Measurements from ENCODE around the gene ZNF175. TPM values are rescaled to one million over a fixed set of nuclear protein-coding genes. Genes with fewer than 3 reads are reported as not detected.

Gene ZNF175
- total and polyA plus RNA-seq, 9 of the 15 experiments (the other 6 are each of a cell fraction or from before 2014, with no cell fraction given): 3.7 to 37.9 (median 14.0) TPM

DNA sequence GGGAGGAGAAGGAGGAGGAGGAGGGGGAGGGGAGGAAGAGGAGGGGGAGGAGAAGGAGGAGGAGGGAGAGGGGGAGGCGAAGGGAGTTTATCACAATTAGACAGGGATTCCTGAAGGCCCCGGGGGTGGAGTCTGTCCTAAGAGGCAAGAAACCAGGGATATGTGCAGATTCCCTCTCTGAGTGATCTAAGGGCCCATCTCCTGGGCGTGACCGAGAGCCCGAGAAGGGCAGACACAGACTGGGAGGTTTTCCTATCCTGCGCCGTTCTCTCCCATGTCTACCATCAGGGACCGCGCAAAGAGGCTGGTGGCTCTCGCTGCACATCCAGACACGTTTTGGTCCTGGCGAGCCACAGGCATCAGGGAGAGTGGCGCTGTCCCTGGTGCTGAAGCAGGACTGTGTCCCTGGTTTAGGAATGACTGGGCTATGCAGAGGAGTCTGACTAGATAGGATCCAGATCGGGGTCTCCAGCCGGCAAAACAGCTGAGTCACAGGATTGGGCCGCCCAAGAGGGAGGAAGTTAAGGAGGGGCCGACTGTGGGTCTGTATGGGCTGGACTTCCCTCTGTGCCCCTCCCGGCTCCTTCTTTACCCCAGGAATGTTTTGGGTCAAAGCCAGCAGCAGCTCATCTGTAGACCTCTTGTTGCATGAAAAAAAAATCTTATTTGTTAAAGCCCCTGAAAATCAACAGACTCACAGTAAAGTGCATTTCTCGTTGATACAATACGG is 17.9 kb upstream of the ZNF175 start (continued):
- TF ChIP-seq ZNF444 (CRISPR knock-in tag; IDR thresholded peaks at IDR 0.05) (no peak), XRCC3 (IDR thresholded peaks at IDR 0.05) (no peak), RBM15 (IDR thresholded peaks at IDR 0.05; ENCODE audit: insufficient read depth, low read length) (no peak), PRPF4 (IDR thresholded peaks at IDR 0.05; ENCODE audit: insufficient read depth, low read depth, low read length, poor library complexity, severe bottlenecking) (no peak), ETV1 (tag; conservative IDR thresholded peaks at IDR 0.05; ENCODE audit: low read depth) (0 out of 2 replicates have a peak, but pooled peaks have one; percentile 32), ZC3H11A (IDR thresholded peaks at IDR 0.05; ENCODE audit: low read depth, low read length) (peak; percentile 86; the same call in 1 of the 2 replicates), BHLHE40 (IDR thresholded peaks at IDR 0.05; ENCODE audit: low read length) (peak; percentile 86), CHD4 (IDR thresholded peaks at IDR 0.05; ENCODE audit: insufficient read depth, insufficient replicate concordance, low read depth, low read length, poor library complexity, severe bottlenecking) (no peak), EGR1 (conservative IDR thresholded peaks at IDR 0.05) (peak; percentile 80), FOXJ2 (tag; IDR thresholded peaks at IDR 0.05) (no peak; the same call in 1 of the 2 replicates), HOXB6 (CRISPR knock-in tag; IDR thresholded peaks at IDR 0.05; ENCODE audit: borderline replicate concordance) (no peak), ZNF143 (CRISPR knock-in tag; IDR thresholded peaks at IDR 0.05) (peak; percentile 25; the same call in 1 of the 2 replicates), ZBTB7A (IDR thresholded peaks at IDR 0.05; ENCODE audit: borderline replicate concordance, control insufficient read depth, low read depth, low read length) (peak; percentile 43; the same call in 1 of the 2 replicates), CEBPB (tag; IDR thresholded peaks at IDR 0.05) (no peak), PHF21A (IDR thresholded peaks at IDR 0.05; ENCODE audit: borderline replicate concordance, low read depth) (no peak), CCAR2 (IDR thresholded peaks at IDR 0.05; ENCODE audit: low read depth, low read length) (no peak)
- TF ChIP-seq, protein P1, sequence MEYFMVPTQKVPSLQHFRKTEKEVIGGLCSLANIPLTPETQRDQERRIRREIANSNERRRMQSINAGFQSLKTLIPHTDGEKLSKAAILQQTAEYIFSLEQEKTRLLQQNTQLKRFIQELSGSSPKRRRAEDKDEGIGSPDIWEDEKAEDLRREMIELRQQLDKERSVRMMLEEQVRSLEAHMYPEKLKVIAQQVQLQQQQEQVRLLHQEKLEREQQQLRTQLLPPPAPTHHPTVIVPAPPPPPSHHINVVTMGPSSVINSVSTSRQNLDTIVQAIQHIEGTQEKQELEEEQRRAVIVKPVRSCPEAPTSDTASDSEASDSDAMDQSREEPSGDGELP (CRISPR knock-in tag; IDR thresholded peaks at IDR 0.05; ENCODE audit: borderline replicate concordance): peak; percentile 95
- TF ChIP-seq, protein P2, sequence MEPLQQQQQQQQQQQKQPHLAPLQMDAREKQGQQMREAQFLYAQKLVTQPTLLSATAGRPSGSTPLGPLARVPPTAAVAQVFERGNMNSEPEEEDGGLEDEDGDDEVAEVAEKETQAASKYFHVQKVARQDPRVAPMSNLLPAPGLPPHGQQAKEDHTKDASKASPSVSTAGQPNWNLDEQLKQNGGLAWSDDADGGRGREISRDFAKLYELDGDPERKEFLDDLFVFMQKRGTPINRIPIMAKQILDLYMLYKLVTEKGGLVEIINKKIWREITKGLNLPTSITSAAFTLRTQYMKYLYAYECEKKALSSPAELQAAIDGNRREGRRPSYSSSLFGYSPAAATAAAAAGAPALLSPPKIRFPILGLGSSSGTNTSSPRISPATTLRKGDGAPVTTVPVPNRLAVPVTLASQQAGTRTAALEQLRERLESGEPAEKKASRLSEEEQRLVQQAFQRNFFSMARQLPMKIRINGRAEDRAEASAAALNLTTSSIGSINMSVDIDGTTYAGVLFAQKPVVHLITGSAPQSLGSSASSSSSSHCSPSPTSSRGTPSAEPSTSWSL (CRISPR knock-in tag; IDR thresholded peaks at IDR 0.05; ENCODE audit: borderline replicate concordance): no peak
- TF ChIP-seq, protein P3, sequence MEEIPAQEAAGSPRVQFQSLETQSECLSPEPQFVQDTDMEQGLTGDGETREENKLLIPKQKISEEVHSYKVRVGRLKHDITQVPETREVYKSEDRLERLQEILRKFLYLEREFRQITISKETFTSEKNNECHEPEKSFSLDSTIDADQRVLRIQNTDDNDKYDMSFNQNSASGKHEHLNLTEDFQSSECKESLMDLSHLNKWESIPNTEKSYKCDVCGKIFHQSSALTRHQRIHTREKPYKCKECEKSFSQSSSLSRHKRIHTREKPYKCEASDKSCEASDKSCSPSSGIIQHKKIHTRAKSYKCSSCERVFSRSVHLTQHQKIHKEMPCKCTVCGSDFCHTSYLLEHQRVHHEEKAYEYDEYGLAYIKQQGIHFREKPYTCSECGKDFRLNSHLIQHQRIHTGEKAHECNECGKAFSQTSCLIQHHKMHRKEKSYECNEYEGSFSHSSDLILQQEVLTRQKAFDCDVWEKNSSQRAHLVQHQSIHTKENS (CRISPR knock-in tag; IDR thresholded peaks at IDR 0.05): no peak
- TF ChIP-seq, protein P4, sequence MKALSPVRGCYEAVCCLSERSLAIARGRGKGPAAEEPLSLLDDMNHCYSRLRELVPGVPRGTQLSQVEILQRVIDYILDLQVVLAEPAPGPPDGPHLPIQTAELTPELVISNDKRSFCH (CRISPR knock-in tag; IDR thresholded peaks at IDR 0.05): no peak
- TF ChIP-seq, protein P4 (tag; IDR thresholded peaks at IDR 0.05): peak; percentile 63
- TF ChIP-seq, protein P5, sequence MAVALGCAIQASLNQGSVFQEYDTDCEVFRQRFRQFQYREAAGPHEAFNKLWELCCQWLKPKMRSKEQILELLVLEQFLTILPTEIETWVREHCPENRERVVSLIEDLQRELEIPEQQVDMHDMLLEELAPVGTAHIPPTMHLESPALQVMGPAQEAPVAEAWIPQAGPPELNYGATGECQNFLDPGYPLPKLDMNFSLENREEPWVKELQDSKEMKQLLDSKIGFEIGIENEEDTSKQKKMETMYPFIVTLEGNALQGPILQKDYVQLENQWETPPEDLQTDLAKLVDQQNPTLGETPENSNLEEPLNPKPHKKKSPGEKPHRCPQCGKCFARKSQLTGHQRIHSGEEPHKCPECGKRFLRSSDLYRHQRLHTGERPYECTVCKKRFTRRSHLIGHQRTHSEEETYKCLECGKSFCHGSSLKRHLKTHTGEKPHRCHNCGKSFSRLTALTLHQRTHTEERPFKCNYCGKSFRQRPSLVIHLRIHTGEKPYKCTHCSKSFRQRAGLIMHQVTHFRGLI (CRISPR knock-in tag; IDR thresholded peaks at IDR 0.05): no peak

Measured in K562 (cell line).